Esophagus (tissue), 2 donors: ENCODE results near the gene IQCK. TPM values are rescaled to one million over a fixed set of nuclear protein-coding genes. Genes with fewer than 3 reads are reported as not detected.

Experiments
- H3K27ac ChIP-seq, 2 donors: one replicate each; pipeline ENCODE4 v1.5.1; 2013; ENCODE audit warnings: low read depth in 2 of 2, mild to moderate bottlenecking in 2 of 2, inconsistent platforms in 1 of 2, low read length in 1 of 2, moderate library complexity in 1 of 2
- H3K27me3 ChIP-seq, 2 donors: one replicate each; pipeline ENCODE4 v1.6.1; 2013; ENCODE audit warnings: low read length in 2 of 2, control low read depth in 1 of 2, mild to moderate bottlenecking in 1 of 2; ENCODE audit not compliant: insufficient read depth in 2 of 2, control insufficient read depth in 1 of 2
- H3K36me3 ChIP-seq, 2 donors: one replicate each; pipeline ENCODE4 v1.6.1; 2013; ENCODE audit warnings: low read length in 1 of 2; ENCODE audit not compliant: control insufficient read depth in 2 of 2, insufficient read depth in 2 of 2
- H3K4me1 ChIP-seq, 2 donors: one replicate each; pipeline ENCODE4 v1.6.1; 2013; ENCODE audit warnings: low read length in 1 of 2; ENCODE audit not compliant: control insufficient read depth in 2 of 2, insufficient read depth in 2 of 2
- H3K4me3 ChIP-seq, 2 donors: one replicate each; pipeline ENCODE4 v1.5.1; 2013; ENCODE audit warnings: low read length in 2 of 2, mild to moderate bottlenecking in 2 of 2, low read depth in 1 of 2, moderate library complexity in 1 of 2
- H3K9me3 ChIP-seq, 2 donors: one replicate each; pipeline ENCODE4 v1.6.1; 2013; ENCODE audit warnings: mild to moderate bottlenecking in 2 of 2, low read depth in 1 of 2, low read length in 1 of 2, moderate library complexity in 1 of 2; ENCODE audit not compliant: control insufficient read depth in 2 of 2, insufficient read depth in 1 of 2
- WGBS, 2 donors: extraction: QIAGEN DNeasy Blood & Tissue Kit; methylation state at CpG; one replicate each; pipeline ENCODE4 v1.1.7; 2013; 5-methylcytosine and 5-hydroxymethylcytosine counted together
- polyA plus RNA-seq, 2 donors: library from polyadenylated mRNA; stranded (reverse); fragments of 200-250 nt; gene quantifications; one replicate each; pipeline ENCODE4 v1.2.3, GENCODE V29; 2013
- donor health status: healthy with polysubstance abuse.
- donor health status: Bipolar disorder and iron deficiency.

Gene IQCK
- polyA plus RNA-seq, 2 donors: 4.5 to 5.3 TPM

DNA sequence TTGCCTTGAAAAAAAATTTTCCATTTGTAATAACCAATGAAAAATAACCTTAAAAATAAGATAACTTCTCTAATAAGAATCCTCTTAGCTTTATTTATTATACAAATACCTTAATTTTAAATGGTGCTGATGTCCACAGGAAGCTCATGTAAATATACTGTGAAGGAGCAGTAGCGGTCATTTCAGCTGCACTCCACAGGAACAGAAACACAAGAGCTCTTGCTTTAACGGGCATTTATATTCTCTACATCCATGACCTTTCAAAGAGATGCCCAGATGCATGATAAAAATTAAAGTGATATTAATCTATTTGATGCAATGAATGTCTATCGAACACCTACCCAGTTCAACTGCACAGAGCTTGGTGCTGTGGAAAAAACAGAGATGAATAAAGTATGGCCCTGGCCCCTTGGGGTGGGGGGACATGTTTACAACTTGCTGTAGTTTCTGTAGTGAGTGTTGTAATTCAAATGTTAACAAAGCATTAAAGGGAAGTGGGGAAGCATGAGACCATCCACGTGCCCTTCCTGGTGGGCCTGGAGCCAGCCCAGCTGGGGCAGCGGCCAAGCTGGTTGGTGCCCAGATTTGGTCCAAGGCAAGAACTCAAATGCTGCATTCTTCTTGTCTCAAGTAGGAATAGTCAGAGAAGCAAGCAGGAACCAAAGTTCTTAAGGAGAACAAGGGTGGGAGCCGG is 47.9 kb downstream of the IQCK start:
- 66% methylated on average over 6 of the region's 6 CpGs for WGBS, 2 donors
- H3K9me3 ChIP-seq: no peaks in the 10 kb centered on the region
- no peaks in the 10 kb centered on the region for H3K27me3 ChIP-seq
- H3K4me1 ChIP-seq: peaks cover 0 to 2% of the 10 kb centered on the region in 2 donors
- H3K36me3 ChIP-seq: no peaks in the 10 kb centered on the region
- H3K27ac ChIP-seq: no peak overlapping the region
- H3K4me3 ChIP-seq: no peak overlapping the region

DNA sequence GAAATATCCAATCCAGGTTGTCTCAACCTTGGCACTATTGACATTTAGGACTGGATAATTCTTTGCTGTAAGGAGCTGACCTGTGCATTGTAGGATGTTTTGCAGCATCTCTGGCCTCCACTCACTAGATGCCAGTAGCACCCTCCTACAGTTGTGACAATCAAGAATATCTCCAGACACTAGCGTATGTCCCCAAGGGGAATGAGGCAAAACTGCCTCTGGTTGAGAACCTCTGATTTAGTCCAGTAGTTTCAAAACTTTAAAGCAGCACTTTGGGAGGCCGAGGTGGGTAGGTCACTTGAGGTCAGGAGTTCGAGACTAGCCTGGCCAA is 48.4 kb downstream of the IQCK start:
- no peaks in the 10 kb centered on the region for H3K36me3 ChIP-seq
- WGBS, 2 donors: 86 to 93% methylated on average over 3 of the region's 3 CpGs
- no peaks in the 10 kb centered on the region for H3K9me3 ChIP-seq

DNA sequence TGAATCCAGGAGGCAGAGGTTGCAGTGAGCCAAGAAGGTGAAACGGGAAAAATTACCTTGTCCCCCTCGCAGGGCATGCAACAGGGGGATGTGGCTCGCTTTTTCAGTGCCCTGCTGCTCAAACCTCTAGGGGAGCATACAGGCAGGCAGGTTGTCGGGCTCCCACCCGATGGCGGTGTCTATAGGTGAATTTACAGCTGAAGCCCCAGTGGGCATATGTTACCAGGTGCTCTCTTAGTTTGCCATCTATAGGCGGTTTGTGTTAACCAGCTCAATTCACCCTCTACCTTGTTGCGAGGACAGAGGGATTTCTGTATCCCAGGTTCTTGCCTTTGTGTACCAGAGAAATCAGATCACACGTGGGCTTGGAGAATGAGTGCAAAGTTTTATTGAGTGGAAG is 48.9 kb downstream of the IQCK start:
- no peaks in the 10 kb centered on the region for H3K27me3 ChIP-seq
- H3K27ac ChIP-seq: no peak overlapping the region
- H3K9me3 ChIP-seq: no peaks in the 10 kb centered on the region

More for the DNA sequence above, 48.4 kb downstream of the IQCK start:
- Histone ChIP-seq H3K27ac (no peak overlapping the region), H3K27me3 (no peaks in the 10 kb centered on the region), H3K4me3 (no peak overlapping the region), H3K4me1 (peaks cover 0 to 2% of the 10 kb centered on the region in 2 donors)

DNA sequence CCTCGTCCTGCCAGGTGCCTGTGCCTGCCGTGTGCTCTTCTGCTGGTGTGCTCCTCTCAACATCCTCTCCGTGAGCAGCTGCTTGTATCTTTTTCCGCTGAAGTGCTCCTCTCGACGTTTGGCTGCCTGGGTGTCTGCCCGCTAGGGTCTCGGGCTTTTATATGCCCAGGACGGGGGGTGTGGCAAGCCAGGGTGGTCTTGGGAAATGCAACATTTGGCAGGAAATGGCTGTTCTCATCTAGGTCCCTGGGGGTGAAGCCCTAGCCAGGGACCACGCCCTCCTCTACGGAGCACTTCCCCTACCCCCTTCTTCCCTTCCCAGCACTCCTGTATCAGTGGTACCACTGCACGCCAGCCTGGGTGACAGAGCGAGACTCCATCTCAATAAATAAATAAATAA is 49.4 kb downstream of the IQCK start:
- Histone ChIP-seq H3K4me3 (no peak overlapping the region), H3K9me3 (no peaks in the 10 kb centered on the region), H3K4me1 (peaks cover 0 to 2% of the 10 kb centered on the region in 2 donors), H3K27ac (no peak overlapping the region), H3K36me3 (no peaks in the 10 kb centered on the region), H3K27me3 (no peaks in the 10 kb centered on the region)
- 88 to 89% methylated on average over 13 of the region's 13 CpGs for WGBS, 2 donors

More for the DNA sequence above, 48.9 kb downstream of the IQCK start:
- WGBS, 2 donors: 94 to 95% methylated on average over 9 of the region's 9 CpGs
- no peak overlapping the region for H3K4me3 ChIP-seq
- H3K4me1 ChIP-seq: peaks cover 0 to 2% of the 10 kb centered on the region in 2 donors
- H3K36me3 ChIP-seq: no peaks in the 10 kb centered on the region

DNA sequence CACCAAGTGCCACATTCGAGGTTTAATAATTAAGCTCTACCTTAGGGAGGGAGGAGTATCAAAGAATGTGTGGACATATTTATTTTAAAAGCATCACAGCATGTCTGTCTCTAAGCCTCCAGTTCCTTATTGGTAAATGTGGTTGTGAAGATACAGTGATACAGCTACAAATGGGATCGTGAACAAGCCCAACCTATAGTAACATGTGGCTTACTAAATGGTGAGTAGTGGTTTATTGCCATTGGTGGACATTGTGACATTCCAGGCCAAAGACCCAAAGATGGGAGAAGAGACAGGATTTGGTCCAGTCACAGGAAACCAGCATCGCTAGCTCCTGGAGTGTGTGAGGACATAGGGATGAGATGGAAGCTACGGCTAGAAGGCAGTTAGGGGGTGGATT is 51.2 kb downstream of the IQCK start:
- Histone ChIP-seq H3K4me3 (no peak overlapping the region), H3K27me3 (no peaks in the 10 kb centered on the region), H3K36me3 (no peaks in the 10 kb centered on the region), H3K4me1 (peaks cover 0 to 2% of the 10 kb centered on the region in 2 donors), H3K27ac (no peak overlapping the region), H3K9me3 (no peaks in the 10 kb centered on the region)
- WGBS, 2 donors: 92 to 95% methylated on average over 4 of the region's 4 CpGs

DNA sequence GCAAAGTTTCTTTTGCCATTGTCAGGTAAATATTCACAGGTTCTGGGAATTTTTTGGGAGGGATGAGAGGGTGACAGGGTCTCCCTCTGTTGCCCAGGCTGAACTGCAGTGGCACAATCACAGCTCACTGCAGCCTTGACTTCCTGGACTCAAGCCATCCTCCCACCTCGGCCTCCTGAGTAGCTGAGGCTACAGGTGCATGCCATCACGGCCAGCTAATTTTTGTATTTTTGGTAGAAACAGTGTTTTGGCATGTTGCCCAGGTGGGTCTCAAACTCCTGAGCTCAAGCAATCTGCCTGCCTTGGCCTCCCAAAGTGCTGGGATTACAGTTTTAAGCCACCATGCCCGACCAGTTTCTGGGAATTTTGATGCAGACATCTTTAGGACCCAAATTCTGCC is 53.0 kb downstream of the IQCK start:
- H3K27me3 ChIP-seq: no peaks in the 10 kb centered on the region
- no peaks in the 10 kb centered on the region for H3K9me3 ChIP-seq
- no peak overlapping the region for H3K4me3 ChIP-seq
- peaks cover 0 to 2% of the 10 kb centered on the region in 2 donors for H3K4me1 ChIP-seq
- WGBS, 2 donors: 67 to 73% methylated on average over 3 of the region's 3 CpGs
- H3K27ac ChIP-seq: no peak overlapping the region
- H3K36me3 ChIP-seq: no peaks in the 10 kb centered on the region

DNA sequence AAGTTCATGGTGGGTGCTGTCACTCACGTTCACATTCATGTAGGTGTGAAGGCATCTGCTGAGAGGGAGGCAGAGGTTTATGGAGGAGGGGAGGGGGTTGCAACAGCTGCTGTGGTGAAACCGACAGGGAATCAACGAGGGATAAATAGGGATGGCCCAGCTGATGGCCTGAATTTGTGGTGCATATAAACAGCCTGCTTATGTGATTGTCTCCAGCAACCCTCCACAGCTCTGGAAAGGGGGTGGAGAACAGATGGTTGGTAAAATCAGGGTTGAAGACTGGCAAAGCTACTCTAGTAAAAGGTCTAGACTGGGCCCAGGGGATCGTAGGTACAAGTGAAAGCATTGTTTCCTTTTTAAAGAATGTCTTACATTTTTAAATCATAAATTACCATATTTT is 53.7 kb downstream of the IQCK start:
- Histone ChIP-seq H3K36me3 (no peaks in the 10 kb centered on the region), H3K27ac (no peak overlapping the region), H3K9me3 (no peaks in the 10 kb centered on the region), H3K4me1 (peaks cover 0 to 2% of the 10 kb centered on the region in 2 donors), H3K4me3 (no peak overlapping the region), H3K27me3 (no peaks in the 10 kb centered on the region)
- WGBS, 2 donors: 62 to 65% methylated on average over 4 of the region's 4 CpGs

DNA sequence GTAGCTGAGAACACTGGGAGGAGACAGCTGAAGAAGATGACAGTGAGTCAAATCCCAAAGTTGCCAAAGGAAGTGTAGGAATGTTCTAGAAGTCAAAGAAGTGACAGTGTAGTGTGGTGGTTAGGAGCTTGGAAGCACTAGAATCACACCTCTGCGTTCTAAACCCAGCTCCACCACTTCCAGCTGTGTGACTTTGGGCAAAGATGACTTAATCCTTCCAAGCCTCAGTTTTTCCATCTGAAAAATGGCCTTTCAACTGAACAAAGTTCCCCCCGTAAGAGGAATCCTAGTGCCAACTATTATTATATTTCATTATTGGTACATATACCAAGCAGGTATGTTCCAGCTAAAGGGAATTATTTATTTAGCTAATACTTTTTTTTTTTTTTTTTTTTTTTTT is 56.0 kb downstream of the IQCK start:
- WGBS, 2 donors: 67 to 78% methylated on average over 2 of the region's 2 CpGs
- H3K9me3 ChIP-seq: no peaks in the 10 kb centered on the region
- H3K4me1 ChIP-seq: no peaks in the 10 kb centered on the region
- H3K27me3 ChIP-seq: no peaks in the 10 kb centered on the region
- H3K27ac ChIP-seq: no peak overlapping the region
- H3K4me3 ChIP-seq: no peak overlapping the region
- no peaks in the 10 kb centered on the region for H3K36me3 ChIP-seq

DNA sequence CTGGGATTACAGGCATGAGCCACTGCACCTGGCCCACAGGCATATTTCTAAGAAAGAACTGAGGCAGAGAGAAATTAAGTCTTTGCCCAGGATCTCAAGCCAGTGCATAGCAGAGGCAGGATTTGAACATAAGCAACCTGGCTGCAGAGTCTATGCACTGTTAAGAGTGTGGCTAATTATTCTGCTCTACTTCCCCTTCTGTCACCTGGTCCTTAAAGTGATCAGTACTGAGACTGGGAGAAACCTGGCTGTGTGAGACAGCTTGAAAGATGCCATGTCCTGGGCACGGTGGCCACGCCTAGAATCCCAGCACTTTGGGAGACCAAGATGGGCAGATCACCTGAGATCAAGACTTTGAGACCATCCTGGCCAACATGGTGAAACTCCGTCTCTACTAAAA is 58.1 kb downstream of the IQCK start:
- Histone ChIP-seq H3K4me3 (no peak overlapping the region), H3K4me1 (no peaks in the 10 kb centered on the region), H3K27me3 (no peaks in the 10 kb centered on the region), H3K27ac (no peak overlapping the region), H3K36me3 (no peaks in the 10 kb centered on the region), H3K9me3 (no peaks in the 10 kb centered on the region)
- WGBS, 2 donors: 93 to 95% methylated on average over 3 of the region's 3 CpGs

DNA sequence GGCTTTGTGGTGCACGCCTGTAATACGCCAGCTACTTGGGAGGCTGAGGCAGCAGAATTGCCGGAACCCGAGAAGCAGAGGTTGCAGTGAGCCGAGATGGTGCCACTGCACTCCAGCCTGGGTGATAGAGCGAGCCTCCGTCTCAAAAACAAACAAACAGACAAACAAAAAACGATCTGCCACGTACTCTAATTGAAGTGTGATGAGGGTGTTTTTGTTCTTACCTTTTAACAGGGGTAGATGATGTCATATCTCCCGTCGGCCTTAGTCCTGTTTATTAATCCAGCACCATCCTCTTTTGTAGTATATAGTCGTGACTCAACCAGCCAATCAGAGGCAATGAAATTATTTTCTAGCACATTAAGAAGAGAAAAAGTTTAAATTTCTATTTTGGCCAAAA is 58.5 kb downstream of the IQCK start:
- no peaks in the 10 kb centered on the region for H3K9me3 ChIP-seq
- no peaks in the 10 kb centered on the region for H3K36me3 ChIP-seq
- no peak overlapping the region for H3K4me3 ChIP-seq
- 89 to 91% methylated on average over 12 of the region's 12 CpGs for whole genome bisulfite sequencing, 2 donors
- H3K4me1 ChIP-seq: no peaks in the 10 kb centered on the region
- H3K27me3 ChIP-seq: no peaks in the 10 kb centered on the region
- no peak overlapping the region for H3K27ac ChIP-seq
